ENCODE measurements around the gene BIN1.

DNA sequence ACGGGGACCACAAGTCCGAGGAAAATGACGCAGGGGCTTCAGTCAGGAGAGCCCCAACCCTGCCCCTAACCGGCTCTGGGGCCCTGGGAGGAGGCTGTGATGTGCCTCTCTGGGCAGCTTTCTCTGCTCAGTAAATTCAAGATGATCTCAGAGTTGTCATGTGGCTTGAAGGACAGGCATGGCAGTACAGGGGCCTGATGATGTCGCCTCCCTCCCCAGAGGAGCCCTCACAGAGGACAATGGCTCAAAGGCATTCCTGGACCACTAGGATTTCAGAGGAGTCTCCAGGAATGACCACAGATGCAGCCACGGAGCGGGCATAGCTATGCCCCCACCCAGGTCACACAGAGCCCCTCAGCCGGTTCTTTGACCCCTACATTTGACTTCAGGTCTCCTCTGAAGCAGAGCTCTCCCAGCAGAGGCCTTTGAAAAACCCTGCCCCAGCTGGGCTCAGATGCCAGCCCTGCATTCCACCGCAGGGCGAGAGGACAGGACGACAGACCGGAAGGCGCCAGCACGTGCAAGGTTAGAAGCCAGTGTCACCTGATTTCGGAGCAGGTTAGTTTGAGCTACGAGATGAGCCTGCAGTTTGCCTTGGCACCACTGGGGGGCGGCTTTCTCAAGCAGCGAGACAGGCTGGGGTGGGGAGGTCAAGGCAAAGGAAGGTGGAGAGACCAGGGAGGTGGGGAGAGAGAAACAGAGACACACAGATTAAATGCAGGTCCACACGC lies 39.2 kb downstream of the BIN1 start:
- TF ChIP-seq, protein P1, sequence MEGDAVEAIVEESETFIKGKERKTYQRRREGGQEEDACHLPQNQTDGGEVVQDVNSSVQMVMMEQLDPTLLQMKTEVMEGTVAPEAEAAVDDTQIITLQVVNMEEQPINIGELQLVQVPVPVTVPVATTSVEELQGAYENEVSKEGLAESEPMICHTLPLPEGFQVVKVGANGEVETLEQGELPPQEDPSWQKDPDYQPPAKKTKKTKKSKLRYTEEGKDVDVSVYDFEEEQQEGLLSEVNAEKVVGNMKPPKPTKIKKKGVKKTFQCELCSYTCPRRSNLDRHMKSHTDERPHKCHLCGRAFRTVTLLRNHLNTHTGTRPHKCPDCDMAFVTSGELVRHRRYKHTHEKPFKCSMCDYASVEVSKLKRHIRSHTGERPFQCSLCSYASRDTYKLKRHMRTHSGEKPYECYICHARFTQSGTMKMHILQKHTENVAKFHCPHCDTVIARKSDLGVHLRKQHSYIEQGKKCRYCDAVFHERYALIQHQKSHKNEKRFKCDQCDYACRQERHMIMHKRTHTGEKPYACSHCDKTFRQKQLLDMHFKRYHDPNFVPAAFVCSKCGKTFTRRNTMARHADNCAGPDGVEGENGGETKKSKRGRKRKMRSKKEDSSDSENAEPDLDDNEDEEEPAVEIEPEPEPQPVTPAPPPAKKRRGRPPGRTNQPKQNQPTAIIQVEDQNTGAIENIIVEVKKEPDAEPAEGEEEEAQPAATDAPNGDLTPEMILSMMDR (conservative IDR thresholded peaks at IDR 0.05) = peak; percentile 98
- TF ChIP-seq EZH2 (IDR thresholded peaks at IDR 0.05; ENCODE audit: low read depth) = no peak

Data from PC-9 (cell line).